HL-60 (cell line): Measurements from ENCODE around the gene MAP3K19.

Experiments used
- CTCF ChIP-seq: IDR thresholded peaks from one replicate; pipeline ENCODE4 v1.5.1; 2011; ENCODE audit warnings: low read length, control low read depth, inconsistent platforms; ENCODE audit not compliant: insufficient read depth
- POLR2AphosphoS5 ChIP-seq: IDR thresholded peaks from 2 replicates; pipeline ENCODE4 v1.6.1; 2012; ENCODE audit warnings: low read depth
- REST ChIP-seq: IDR thresholded peaks from 2 replicates; pipeline ENCODE4 v1.6.1; 2012; ENCODE audit warnings: low read depth; ENCODE audit not compliant: insufficient replicate concordance

- TF ChIP-seq CTCF: no peak
- no peak for TF ChIP-seq REST
- no peak for TF ChIP-seq POLR2AphosphoS5
Observed at GRCh38 chr2:134979221-134979620, 68.0 kb downstream of the MAP3K19 start.
